K562 (cell line): ENCODE measurements around the gene ARV1. TPM values are rescaled to one million over a fixed set of nuclear protein-coding genes. Genes with fewer than 3 reads are reported as not detected.

Experiments used
- HDAC6 ChIP-seq: IDR thresholded peaks from 2 replicates; pipeline ENCODE4 v1.6.1; 2012; ENCODE audit warnings: low read depth, mild to moderate bottlenecking, control low read depth, inconsistent platforms, low read length, moderate library complexity
- NKRF ChIP-seq: fragments of 450-650 bp; IDR thresholded peaks from 2 replicates; pipeline ENCODE4 v1.6.1; 2016; ENCODE audit warnings: borderline replicate concordance
- PHF8 ChIP-seq: fragments of 200-600 bp; sonication (generic); IDR thresholded peaks from 2 replicates; pipeline ENCODE4 v1.6.1; 2012; ENCODE audit warnings: mixed run types, mild to moderate bottlenecking, inconsistent platforms, low read length, moderate library complexity, borderline replicate concordance
- TEAD4 ChIP-seq, 2 experiments: sonication (generic) in 1 of 2; formaldehyde crosslinking in 1 of 2; IDR thresholded peaks; 2 replicates each; pipeline versions ENCODE4 v1.6.1 to v1.8.0; 2012 to 2022; ENCODE audit warnings: borderline replicate concordance in 1 of 2, inconsistent platforms in 1 of 2, low read length in 1 of 2, mild to moderate bottlenecking in 1 of 2, missing genetic modification reagents in 1 of 2
- VEZF1 ChIP-seq: fragments of 200-800 bp; sonication (Bioruptor generic); IDR thresholded peaks from 2 replicates; pipeline ENCODE4 v1.6.1; 2017; ENCODE audit warnings: missing genetic modification characterization, missing compliant biosample characterization
- XRCC3 ChIP-seq: fragments of 450-650 bp; IDR thresholded peaks from 2 replicates; pipeline ENCODE4 v1.6.1; 2017; ENCODE audit warnings: mild to moderate bottlenecking, moderate library complexity
- polyA plus RNA-seq, 8 experiments: library from polyadenylated mRNA; depleted of rRNA in 4 of 8; stranded (reverse) in 5 of 8; unstranded in 3 of 8; fragments of >200 nt; fragmentation: Nextera tagmentation in 2 of 8; fragmentation: Illumina TruSeq in 1 of 8; extraction: Ambion mirVana in 2 of 8; extraction: Trizol in 1 of 8; gene quantifications; 2 replicates each; pipeline versions ENCODE4 v1.2.1 to v1.2.3, GENCODE V29; 2011 to 2014; ENCODE audit warnings: inconsistent platforms in 1 of 8, missing spikeins in 1 of 8
- total RNA-seq, 7 experiments: library from RNA; depleted of rRNA in 6 of 7; stranded (reverse); fragments of >200 nt in 6 of 7; fragmentation: Illumina TruSeq in 2 of 7; extraction: Trizol in 2 of 7; gene quantifications; 2 replicates each; pipeline versions ENCODE4 v1.2.1 to v1.2.3, GENCODE V29; 2011 to 2021; ENCODE audit warnings: low replicate concordance in 1 of 7
- TF ChIP-seq, protein P1 (sequence below): fragments of 450-650 bp; IDR thresholded peaks from 2 replicates; pipeline ENCODE4 v1.6.1; 2017; ENCODE audit warnings: antibody characterized with exemption, mild to moderate bottlenecking
- TF ChIP-seq, protein P2 (sequence below): sonication (generic); formaldehyde crosslinking; IDR thresholded peaks from 2 replicates; pipeline ENCODE4 v1.8.0; 2023; ENCODE audit warnings: mild to moderate bottlenecking, missing genetic modification reagents
- TF ChIP-seq, protein P3 (sequence below): fragments of 450-650 bp; formaldehyde crosslinking; IDR thresholded peaks from 2 replicates; pipeline ENCODE4 v1.4.0; 2020; ENCODE audit warnings: mild to moderate bottlenecking, moderate library complexity

Gene ARV1
- total and polyA plus RNA-seq, 9 of the 15 experiments (the other 6 are each of a cell fraction or from before 2014, with no cell fraction given), result 54.8 to 139 (median 74.0) TPM

DNA sequence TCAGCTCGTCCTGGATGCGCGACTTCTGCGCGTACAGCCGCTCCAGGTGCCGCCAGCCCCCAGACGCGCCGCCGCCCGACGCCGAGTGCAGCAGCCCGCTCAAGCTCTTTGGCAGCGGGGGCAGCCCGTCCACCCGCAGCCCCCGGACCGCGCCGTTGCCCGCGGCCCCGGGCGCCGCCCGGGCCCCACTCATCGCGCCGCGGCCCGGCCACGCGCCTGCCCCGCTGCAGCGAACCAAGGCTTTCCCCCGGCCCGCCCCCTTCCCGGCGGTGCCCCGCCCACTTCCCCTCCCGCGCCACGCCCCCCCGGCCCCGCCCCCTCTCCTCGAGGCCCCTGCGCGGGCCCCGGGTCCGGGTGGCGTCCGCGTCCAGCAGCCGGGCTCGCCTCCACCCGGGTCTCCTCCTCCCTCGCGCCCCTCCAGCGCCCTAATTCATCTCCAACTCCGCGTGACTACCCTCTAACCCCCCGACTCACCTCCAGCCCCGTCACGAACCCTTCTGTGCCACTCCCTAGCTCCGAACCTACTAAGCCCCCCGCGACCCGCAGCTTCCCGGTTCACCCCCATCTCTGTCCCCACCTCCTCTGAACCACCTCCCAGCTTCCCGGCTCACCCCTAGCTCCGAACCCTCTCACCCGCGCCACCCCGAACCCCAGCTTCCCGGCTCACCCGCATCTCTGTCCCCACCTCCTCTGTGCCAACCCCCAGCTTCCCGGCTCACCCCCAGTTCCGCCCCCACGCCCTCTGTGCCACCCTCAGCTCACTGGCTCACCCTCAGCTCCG lies 61.3 kb downstream of the ARV1 start, which contains the start of gene FAM89A (continued):
- TF ChIP-seq XRCC3 (no peak), TEAD4 (IDR thresholded peaks at IDR 0.05; ENCODE audit: low read length) (no peak), TEAD4 (CRISPR knock-in tag; IDR thresholded peaks at IDR 0.05; ENCODE audit: borderline replicate concordance) (no peak), PHF8 (peak; percentile 74; the same call in 1 of the 2 replicates), HDAC6 (no peak), NKRF (peak; percentile 67), VEZF1 (peak; percentile 82; the same call in 1 of the 2 replicates)
- TF ChIP-seq, protein P1, sequence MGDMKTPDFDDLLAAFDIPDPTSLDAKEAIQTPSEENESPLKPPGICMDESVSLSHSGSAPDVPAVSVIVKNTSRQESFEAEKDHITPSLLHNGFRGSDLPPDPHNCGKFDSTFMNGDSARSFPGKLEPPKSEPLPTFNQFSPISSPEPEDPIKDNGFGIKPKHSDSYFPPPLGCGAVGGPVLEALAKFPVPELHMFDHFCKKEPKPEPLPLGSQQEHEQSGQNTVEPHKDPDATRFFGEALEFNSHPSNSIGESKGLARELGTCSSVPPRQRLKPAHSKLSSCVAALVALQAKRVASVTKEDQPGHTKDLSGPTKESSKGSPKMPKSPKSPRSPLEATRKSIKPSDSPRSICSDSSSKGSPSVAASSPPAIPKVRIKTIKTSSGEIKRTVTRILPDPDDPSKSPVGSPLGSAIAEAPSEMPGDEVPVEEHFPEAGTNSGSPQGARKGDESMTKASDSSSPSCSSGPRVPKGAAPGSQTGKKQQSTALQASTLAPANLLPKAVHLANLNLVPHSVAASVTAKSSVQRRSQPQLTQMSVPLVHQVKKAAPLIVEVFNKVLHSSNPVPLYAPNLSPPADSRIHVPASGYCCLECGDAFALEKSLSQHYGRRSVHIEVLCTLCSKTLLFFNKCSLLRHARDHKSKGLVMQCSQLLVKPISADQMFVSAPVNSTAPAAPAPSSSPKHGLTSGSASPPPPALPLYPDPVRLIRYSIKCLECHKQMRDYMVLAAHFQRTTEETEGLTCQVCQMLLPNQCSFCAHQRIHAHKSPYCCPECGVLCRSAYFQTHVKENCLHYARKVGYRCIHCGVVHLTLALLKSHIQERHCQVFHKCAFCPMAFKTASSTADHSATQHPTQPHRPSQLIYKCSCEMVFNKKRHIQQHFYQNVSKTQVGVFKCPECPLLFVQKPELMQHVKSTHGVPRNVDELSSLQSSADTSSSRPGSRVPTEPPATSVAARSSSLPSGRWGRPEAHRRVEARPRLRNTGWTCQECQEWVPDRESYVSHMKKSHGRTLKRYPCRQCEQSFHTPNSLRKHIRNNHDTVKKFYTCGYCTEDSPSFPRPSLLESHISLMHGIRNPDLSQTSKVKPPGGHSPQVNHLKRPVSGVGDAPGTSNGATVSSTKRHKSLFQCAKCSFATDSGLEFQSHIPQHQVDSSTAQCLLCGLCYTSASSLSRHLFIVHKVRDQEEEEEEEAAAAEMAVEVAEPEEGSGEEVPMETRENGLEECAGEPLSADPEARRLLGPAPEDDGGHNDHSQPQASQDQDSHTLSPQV, result no peak
- TF ChIP-seq, protein P2, sequence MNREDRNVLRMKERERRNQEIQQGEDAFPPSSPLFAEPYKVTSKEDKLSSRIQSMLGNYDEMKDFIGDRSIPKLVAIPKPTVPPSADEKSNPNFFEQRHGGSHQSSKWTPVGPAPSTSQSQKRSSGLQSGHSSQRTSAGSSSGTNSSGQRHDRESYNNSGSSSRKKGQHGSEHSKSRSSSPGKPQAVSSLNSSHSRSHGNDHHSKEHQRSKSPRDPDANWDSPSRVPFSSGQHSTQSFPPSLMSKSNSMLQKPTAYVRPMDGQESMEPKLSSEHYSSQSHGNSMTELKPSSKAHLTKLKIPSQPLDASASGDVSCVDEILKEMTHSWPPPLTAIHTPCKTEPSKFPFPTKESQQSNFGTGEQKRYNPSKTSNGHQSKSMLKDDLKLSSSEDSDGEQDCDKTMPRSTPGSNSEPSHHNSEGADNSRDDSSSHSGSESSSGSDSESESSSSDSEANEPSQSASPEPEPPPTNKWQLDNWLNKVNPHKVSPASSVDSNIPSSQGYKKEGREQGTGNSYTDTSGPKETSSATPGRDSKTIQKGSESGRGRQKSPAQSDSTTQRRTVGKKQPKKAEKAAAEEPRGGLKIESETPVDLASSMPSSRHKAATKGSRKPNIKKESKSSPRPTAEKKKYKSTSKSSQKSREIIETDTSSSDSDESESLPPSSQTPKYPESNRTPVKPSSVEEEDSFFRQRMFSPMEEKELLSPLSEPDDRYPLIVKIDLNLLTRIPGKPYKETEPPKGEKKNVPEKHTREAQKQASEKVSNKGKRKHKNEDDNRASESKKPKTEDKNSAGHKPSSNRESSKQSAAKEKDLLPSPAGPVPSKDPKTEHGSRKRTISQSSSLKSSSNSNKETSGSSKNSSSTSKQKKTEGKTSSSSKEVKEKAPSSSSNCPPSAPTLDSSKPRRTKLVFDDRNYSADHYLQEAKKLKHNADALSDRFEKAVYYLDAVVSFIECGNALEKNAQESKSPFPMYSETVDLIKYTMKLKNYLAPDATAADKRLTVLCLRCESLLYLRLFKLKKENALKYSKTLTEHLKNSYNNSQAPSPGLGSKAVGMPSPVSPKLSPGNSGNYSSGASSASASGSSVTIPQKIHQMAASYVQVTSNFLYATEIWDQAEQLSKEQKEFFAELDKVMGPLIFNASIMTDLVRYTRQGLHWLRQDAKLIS (CRISPR knock-in tag), result no peak
- TF ChIP-seq, protein P3, sequence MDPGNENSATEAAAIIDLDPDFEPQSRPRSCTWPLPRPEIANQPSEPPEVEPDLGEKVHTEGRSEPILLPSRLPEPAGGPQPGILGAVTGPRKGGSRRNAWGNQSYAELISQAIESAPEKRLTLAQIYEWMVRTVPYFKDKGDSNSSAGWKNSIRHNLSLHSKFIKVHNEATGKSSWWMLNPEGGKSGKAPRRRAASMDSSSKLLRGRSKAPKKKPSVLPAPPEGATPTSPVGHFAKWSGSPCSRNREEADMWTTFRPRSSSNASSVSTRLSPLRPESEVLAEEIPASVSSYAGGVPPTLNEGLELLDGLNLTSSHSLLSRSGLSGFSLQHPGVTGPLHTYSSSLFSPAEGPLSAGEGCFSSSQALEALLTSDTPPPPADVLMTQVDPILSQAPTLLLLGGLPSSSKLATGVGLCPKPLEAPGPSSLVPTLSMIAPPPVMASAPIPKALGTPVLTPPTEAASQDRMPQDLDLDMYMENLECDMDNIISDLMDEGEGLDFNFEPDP (CRISPR knock-in tag), result 0 out of 2 replicates have a peak, but pooled peaks have one; percentile 29
